DMS 273 (cell line): ENCODE results near the gene GNAS.
"Not testable (repeated sequence)": the region's sequence is repeated elsewhere in the genome, so short reads cannot be mapped to it uniquely, and the experiment has no call there.

ENCODE experiments used
- DNase-seq: peaks from one replicate; lab custom pipeline; 2025; ENCODE audit not compliant: unreplicated experiment; lab: John Stamatoyannopoulos, UW

The GNAS gene

DNA sequence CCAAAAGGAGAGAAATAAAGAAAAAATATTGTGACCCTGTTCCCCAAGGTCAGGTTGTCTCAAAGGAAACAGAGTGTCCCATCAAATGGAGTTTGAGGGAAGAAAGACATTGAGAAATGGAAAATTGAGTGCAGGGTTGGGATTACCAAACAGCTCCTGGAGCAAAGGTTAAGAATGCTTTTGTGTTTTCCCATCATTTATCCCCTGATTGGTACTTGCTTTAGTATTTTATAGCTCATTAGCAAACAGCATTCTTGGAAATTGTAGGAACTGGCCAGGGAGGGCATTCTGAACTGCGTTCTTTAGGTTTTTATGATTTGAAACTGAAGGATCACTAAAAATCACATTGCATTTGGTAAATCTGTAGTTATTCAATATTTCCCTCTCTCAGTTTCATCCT lies 69.5 kb downstream of the GNAS start:
- no peak for DNase-seq

DNA sequence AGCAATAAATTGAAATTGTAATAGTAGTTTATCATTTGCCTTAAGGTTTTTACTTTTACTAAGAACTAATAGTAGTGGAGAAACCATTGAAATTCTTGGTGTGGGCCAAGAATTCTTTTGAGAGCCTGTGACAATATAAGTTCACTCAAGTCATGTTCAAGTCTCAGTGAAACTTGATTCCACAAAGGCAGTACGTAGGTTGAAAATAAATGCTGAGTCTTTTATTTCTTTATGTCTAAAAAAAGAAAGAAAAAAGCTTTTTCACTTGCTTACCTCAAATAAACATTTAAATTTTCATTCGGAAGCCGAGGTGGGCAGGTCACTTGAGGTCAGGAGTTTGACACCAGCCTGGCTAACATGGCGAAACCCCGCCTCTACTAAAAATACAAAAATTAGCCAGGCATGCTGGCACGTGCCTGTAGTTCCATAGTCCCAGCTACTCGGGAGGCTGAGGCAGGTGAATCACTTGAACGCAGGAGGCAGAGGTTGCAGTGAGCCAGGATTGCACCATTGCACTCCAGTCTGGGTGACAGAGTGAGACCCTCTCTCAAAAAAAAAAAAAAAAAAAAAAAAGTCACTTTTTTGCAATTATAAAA lies 70.7 kb downstream of the GNAS start:
- DNase-seq = no peak

DNA sequence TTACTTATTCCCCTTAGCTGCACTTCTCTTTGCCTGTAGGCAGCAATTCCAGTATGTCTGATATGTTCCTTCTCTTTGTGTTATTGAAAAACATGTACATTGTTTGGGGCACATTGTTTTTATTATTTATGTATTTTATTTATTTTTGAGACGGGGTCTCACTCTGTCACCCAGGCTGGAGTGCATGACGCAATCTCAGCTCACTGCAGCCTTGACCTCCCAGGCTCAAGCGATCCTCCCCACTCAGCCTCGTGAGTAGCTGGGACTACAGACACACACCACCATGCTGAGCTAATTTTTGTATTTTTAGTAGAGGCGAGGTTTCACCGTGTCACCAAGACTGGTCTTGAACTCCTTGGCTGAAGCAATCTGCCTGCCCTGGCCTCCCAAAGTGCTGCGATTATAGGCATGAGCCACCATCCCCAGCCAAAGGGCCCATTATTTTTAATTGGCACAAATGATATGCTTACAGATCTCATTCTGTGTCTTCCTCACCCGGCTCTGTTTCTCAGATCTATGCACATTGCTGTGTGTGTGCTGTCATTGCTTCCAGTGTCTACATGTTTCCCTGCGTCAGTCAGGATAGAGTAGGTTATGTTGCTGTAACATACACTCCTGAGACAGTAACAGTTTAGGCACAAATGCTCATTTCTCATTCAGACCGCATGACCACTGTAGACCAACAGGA lies 74.4 kb downstream of the GNAS start:
- DNase-seq = no peak

DNA sequence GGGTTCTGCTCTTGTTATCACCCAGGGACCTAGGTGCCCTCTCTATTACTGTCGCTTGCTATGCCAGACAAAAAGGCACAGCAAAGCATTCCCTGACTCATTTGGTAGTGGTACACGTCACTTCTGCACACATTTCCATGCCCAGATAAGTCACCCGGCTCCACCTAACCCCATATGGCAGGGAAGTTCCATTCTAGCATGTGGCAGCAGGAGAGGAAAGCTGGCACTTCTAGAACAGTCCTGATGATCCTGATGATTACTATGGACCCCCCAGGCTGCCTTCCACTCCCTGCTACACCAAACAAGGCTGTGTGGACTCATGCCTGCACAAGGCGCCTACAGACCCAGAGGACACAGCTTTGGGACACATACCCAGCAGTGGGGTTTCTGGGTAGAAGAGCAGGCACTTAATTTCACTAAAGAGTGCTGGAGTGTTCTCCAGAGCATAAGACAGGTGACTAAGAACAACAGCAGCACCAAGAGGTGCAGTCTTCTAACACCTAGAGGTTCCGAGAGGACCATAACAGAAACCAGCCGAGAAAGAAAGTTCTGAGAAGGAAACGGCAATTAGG lies 75.1 kb downstream of the GNAS start:
- DNase-seq = no peak

DNA sequence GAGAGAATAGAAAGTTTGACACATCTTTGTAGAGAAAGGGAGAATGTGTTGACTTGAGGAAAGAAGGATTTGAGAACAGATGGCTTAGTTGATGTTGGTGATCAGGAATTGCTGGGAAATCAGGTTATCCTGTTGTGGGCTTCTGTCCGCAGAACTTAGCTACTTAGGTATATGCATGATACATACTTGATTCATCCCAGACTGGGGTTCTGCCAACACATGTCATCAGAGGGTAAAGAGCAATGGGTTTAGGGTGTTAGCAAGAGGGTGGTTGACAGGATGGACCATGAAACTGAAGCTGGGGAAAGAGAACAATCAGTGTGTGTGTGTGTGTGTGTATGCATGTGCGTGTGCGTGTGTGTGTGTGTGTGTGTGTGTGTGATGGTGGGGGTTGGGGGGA lies 78.0 kb downstream of the GNAS start:
- no peak for DNase-seq

DNA sequence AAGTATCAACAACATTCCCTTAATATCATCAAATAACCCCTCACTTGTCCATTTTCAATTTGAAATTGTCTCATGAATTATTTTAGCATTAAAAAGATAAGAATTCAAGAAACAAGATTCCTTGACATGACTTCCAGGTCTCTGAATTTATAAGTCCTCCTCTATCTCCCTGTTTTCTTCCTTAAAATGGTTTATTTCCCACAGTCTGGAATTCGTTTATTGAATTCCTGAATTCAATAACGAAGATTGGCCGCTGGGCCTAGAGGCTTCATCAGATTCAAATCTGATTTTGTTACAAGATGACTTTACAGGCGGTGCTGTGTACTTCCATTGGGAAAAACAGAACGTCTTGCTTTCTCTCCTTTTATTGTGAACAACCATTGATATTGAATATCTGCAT lies 79.7 kb downstream of the GNAS start:
- DNase-seq = no peak

DNA sequence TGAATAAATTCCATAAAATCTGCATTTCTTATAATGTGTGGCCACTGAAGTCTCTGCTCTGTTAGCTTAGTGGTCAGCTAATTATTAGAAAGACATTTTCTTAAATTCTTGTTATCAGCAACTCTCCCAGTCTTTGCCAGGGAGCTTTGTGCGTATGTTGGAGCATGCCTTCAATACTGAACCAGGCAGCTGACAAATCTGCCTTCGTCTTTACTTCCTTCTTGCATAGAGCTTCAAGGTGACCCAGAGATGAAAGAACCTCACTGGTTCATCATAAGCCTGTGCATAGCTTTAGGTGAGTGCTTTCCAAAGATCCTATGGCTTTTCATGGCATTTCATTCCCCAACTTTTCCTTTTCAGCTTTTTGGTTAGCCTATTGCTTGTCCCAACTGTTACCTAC lies 85.6 kb downstream of the GNAS start:
- no peak for DNase-seq

DNA sequence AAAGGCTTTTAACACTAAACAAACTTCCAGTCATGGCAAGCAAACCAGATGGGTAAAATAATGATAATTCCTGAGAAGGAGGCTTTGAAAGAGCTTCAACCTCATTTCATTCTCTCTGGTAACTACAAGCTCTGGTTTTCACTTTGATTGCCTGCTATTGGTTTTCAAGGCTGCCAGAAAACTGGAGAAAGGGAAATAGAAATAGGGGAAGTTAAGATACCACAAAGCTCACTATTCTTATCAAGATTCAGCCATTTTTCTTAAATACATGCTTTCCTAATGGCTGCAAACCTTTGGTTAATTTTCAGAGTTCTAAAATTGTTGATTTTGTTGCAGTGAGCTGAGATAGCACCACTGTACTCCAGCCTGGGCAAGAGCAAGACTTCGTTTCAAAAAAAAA lies 86.0 kb downstream of the GNAS start:
- no peak for DNase-seq

DNA sequence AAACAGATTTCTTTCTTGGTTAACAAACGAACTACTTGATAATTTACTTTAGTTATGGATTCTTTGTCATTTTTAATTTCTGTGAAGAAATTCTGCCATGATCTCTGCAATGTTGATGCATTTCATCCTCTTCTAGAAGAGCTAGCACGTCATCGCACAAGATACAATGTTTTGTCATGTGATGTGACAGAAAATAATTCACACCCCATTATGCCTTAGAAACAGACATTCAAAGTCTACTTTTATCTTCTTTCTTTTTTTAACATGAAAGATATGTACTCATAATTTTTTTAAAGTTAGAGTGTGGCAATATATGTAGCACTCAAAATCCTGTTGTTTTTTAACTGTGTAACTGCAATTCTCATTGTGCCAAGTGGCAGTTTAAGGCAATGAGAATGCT lies 89.0 kb downstream of the GNAS start:
- no peak for DNase-seq

DNA sequence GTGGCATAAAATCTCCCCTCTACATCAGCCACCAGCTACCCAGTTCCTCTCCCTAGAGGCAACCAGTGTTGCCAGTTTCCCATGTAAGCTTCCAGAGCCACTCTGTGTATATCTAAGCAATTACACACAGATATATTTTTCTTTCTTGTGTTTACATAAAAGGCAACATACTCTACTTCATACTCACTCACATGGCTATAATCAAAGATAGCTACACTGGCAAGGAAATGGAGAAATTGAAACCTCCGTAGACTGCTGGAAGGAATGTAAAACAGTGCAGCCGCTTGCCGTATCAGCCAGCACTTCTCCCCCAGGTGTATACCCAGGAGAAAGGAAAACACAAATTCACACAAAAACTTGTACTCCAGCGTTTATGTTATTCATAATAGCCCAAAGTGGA lies 90.0 kb downstream of the GNAS start:
- DNase-seq = no peak

DNA sequence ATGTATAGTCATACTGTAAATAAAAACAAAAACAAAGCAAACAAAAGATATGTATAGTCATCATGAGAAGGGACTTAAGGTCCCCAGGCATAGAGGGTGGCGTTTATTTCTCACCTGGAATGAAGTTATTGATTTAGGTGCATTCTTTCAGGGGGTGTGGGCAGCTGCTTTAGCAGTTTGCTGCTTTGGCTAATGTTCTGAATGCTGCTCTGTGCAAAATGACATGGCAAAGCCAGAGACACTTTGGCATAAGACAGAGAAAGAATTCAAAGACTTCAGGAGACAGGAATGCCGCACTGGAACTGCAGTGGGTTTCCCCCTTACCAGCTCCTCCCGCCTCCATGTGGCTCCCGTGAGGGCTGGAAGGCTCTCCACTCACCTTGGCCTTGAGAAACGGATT lies 92.1 kb downstream of the GNAS start:
- no peak for DNase-seq

DNA sequence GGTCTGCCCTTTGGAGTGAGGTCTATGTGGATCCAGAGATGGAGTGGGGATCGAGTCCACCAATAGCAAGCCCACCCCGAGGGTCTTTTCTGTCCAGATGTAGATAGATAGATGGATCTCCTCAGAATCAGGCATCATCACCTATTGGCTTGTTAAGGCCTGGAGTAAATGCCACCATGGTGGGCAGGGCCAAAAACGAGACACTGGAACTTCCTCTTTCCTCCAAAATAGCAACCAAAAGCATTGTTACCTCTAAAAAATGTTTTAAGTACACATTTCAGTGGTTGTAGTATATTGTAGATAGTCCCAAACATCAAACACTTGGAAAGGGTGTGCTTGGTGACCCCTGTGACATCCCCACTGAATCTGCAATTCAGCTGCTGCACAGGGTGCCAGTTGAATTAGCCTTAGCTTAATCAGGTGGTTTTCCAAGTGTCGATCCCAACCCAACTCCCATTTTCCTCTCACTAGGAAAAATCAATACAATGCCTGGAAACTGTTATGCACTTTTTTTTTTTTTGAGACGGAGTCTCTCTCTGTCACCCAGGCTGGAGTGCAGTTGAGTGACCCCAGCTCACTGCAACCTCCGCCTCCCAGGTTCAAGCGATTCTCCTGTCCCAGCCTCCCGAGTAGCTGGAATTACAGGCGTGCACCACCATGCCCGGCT lies 93.6 kb downstream of the GNAS start:
- DNase-seq = no peak

DNA sequence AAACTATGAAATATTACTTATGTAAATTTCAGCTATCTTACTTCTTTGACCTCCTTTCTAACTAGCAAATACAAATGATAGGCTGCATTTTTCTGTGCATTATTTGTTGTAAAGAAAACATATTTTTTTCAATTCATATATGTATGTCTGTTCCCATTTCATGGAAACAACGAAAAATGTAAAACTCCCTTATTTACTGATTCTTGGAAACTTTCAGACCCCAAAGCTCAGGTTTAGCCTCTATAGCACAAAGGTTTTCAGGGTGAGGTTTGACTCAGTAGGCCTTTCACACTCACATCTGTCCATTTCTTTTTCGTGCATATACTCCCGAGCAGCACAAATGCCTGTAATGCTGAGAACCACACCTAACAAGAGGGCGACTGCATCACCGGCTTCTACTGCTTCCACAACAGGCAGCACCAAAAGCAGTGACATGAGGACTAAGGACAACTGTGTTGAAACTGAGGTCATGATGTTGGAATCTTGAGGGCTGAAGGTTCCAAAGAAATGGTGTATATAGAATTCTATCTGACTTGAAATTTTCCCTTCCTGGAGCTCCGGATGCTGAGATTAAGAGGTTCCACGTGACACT lies 95.4 kb downstream of the GNAS start:
- not testable (repeated sequence) for DNase-seq

DNA sequence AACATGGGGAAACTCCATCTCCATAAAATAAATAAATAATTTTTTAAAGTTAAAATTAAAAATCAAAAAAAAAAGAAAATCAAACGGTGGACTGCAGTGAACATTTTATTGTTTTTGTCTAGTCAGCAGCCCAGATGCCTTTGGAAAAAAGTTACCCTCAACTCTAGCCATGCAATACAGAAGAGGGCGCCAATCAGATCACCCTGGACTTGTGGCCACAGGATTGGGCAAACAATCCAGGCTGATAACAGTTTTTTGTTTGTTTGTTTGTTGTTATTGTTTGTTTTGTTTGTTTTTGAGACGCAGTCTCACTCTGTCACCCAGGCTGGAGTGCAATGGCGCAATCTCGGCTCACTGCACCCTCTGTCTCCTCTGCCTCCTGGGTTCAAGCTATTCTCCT lies 98.1 kb downstream of the GNAS start:
- DNase-seq = no peak

DNA sequence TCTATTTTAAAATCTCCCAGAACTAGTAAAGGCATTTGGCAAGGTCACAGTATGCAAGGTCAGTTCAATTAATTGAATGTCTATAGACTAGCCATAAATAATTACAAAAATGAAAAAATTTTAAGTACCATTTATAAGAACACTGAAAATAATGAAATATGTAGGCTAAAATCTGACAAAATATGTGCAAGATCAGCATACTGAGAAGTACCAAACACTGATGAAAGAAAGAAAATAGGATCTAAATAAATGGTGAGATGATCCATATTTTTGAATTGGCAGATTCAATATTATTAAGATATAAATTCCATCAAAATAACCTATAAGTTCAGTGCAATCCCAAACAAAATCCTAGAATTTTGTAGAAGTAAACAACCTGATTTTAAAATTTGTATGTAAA lies 100.5 kb downstream of the GNAS start:
- DNase-seq = no peak

DNA sequence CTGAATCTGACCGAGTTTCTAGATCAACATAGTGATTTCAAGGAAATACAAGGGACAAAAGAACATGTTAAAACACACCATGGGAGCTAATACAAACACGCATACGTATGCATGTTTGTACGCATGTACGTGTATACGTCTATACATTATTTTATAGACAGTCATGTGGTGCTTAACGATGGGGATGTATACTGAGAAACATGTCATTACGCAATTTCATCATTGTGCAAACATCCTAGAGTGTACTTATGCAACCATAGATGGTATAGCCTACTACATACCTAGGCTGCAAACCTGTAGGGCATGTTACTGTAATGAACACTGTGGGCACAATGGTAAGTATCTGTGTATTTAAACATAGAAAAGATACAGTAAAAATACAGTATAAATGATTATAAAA lies 103.6 kb downstream of the GNAS start:
- no peak for DNase-seq

DNA sequence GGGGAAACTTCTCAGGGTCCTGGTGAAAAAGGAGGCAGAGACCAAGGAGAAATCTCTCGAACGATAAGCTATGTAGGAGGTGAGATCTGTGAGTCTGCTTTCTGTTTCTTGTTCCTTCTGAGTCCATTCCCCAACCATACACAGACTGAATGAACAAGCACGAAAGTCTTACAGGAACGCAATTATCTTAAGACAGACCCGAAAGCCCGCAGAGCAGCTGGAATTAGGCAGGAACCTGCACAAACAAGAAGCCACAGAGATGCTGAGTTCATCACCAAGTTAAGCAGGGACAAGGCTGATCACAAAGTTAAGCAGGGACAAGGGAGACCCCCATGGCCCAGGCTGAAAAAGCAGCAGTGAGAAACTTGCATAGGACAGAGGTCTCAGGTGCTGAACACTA lies 107.1 kb downstream of the GNAS start:
- DNase-seq = no peak
